ENCODE measurements around the gene HEATR3.

The HEATR3 gene

GRCh38 chr16:50153596-50154419, 88.0 kb downstream of the HEATR3 start:
- peak overlapping the region; percentile 85 for H3K4me3 ChIP-seq (ENCODE audit: control insufficient read depth, low read depth, low read length)
- DNase-seq (ENCODE audit: low read depth) = no peak
- TF ChIP-seq CTCF (IDR thresholded peaks at IDR 0.05; ENCODE audit: control insufficient read depth, insufficient read depth, low read depth, low read length, missing control alignments) = no peak

GRCh38 chr16:50154420-50154950, 88.7 kb downstream of the HEATR3 start:
- DNase-seq (ENCODE audit: low read depth) = no peak
- no peak for TF ChIP-seq CTCF (IDR thresholded peaks at IDR 0.05; ENCODE audit: control insufficient read depth, insufficient read depth, low read depth, low read length, missing control alignments)
- peak overlapping the region; percentile 85 for H3K4me3 ChIP-seq (ENCODE audit: control insufficient read depth, low read depth, low read length)

- DNase-seq (ENCODE audit: low read depth) = no peak
- peak overlapping the region; percentile 85 for H3K4me3 ChIP-seq (ENCODE audit: control insufficient read depth, low read depth, low read length)
- TF ChIP-seq CTCF (IDR thresholded peaks at IDR 0.05; ENCODE audit: control insufficient read depth, insufficient read depth, low read depth, low read length, missing control alignments) = no peak
Measured at GRCh38 chr16:50155925-50156324, 90.2 kb downstream of the HEATR3 start.
